GM10266 (cell line): Measurements from ENCODE around the gene CCDC12.

Source experiments
- DNase-seq: peaks from one replicate; pipeline ENCODE4 v3.0.0; 2012; ENCODE audit errors: extremely low spot score
- CTCF ChIP-seq: IDR thresholded peaks from 2 replicates; pipeline ENCODE4 v1.5.1; 2012; ENCODE audit warnings: mild to moderate bottlenecking, low read depth; ENCODE audit not compliant: control insufficient read depth, insufficient read depth; ENCODE audit errors: missing control alignments

CCDC12 gene

GRCh38 chr3:46938118-46938517 lies 38.4 kb downstream of the CCDC12 start:
- no peak for TF ChIP-seq CTCF

GRCh38 chr3:46936733-46937250 lies 39.8 kb downstream of the CCDC12 start:
- no peak for TF ChIP-seq CTCF
- DNase-seq: no peak

More at GRCh38 chr3:46938118-46938517, 38.4 kb downstream of the CCDC12 start:
- DNase-seq: no peak

- no peak for DNase-seq
- TF ChIP-seq CTCF: no peak
These were observed 40.5 kb downstream of the CCDC12 start for GRCh38 chr3:46935989-46936558.

- TF ChIP-seq CTCF: no peak
These were observed 41.2 kb downstream of the CCDC12 start for GRCh38 chr3:46935168-46935858.

GRCh38 chr3:46934498-46935167 lies 41.9 kb downstream of the CCDC12 start:
- TF ChIP-seq CTCF: no peak
- no peak for DNase-seq

More at GRCh38 chr3:46935168-46935858, 41.2 kb downstream of the CCDC12 start:
- no peak for DNase-seq

GRCh38 chr3:46934072-46934471 lies 42.5 kb downstream of the CCDC12 start:
- no peak for TF ChIP-seq CTCF
- no peak for DNase-seq

- DNase-seq: no peak
- no peak for TF ChIP-seq CTCF
These were observed 43.3 kb downstream of the CCDC12 start for GRCh38 chr3:46933261-46933660.
